ENCODE measurements around the gene ANTXR2. TPM values are rescaled to one million over a fixed set of nuclear protein-coding genes. Genes with fewer than 3 reads are reported as not detected.

ANTXR2 gene
- total RNA-seq, 4 donors from 2014 or later: 136 to 215 (median 183) TPM

- TF ChIP-seq CTCF (IDR thresholded peaks at IDR 0.05; ENCODE audit: low read depth): no peak
Measured at GRCh38 chr4:80065601-80066000, 7.4 kb downstream of the ANTXR2 start.

- no peak for TF ChIP-seq CTCF (IDR thresholded peaks at IDR 0.05; ENCODE audit: low read depth)
Measured at GRCh38 chr4:80062527-80062926, 10.5 kb downstream of the ANTXR2 start.

GRCh38 chr4:80060804-80061203 is 12.2 kb downstream of the ANTXR2 start:
- TF ChIP-seq CTCF (IDR thresholded peaks at IDR 0.05; ENCODE audit: low read depth): no peak

GRCh38 chr4:80058740-80059139 is 14.3 kb downstream of the ANTXR2 start:
- no peak for TF ChIP-seq CTCF (IDR thresholded peaks at IDR 0.05; ENCODE audit: low read depth)

GRCh38 chr4:80054375-80054774 is 18.7 kb downstream of the ANTXR2 start:
- no peak for TF ChIP-seq CTCF (IDR thresholded peaks at IDR 0.05; ENCODE audit: low read depth)

GRCh38 chr4:80053140-80053910 is 19.7 kb downstream of the ANTXR2 start:
- no peak for TF ChIP-seq CTCF (IDR thresholded peaks at IDR 0.05; ENCODE audit: low read depth)

- no peak for TF ChIP-seq CTCF (IDR thresholded peaks at IDR 0.05; ENCODE audit: low read depth)
Measured at GRCh38 chr4:80049813-80050534, 23.1 kb downstream of the ANTXR2 start.

All from subcutaneous adipose tissue (tissue), 4 donors.